Globus pallidus (tissue), 1 donor: ENCODE data around the gene HMGN1.
A peak's percentile ranks its signal among the peaks of the same experiment; 100 is the strongest.

Source experiments
- DNase-seq: peaks from one replicate; pipeline ENCODE4 v3.0.0-alpha.2; 2015; ENCODE audit warnings: low spot score

Gene HMGN1

DNA sequence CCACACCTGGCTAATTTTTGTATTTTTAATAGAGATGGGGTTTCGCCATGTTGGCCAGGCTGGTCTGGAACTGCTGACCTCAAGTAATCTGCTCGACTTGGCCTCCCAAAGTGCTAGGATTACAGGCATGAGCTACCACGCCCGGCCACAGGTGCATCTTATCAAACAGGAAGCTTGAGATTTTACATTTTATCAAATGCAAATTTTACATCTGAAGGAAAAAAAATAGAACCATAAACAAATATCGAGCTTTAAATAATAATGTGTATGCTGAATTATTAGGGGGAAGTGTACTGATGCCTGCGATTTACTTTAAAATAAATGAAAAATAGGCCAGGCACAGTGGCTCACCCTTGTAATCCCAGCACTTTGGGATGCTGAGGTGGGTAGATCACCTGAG lies 18.9 kb downstream of the HMGN1 start:
- no peak for DNase-seq

- DNase-seq = no peak
These were observed 21.2 kb downstream of the HMGN1 start for GRCh38 chr21:39327727-39328126.

DNA sequence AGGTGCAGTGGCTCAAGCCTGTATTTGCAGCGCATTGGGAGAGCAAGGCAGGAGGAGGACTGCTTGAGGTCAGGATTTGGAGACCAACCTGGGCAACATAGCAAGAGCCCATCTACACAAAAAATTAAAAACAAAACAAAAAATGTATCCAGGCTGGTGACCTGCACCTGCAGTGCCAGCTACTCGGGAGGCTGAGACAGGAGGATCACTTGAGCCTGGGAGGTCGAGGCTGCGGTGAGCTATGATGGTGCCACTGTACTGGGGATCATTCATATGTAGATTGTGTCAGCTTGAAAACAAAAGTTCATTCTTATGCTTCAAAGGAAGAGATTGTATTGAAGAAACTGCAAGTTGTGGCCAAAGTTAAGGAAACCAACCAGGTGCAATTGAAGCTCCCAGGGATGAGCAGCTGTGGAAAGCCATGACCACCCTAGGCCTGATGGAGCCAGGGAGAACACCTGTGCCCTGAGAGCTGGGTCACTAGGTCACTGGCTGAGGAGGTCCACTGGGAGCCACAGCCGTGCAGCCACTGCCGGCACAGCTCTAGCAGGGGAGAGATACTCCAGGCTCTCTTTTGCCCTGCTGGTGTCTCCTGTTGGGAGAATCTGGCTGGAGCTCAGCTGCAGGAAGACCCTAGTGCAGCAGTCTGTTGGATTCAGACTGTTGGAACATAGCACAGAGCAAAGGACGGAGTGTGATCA lies 22.1 kb downstream of the HMGN1 start:
- no peak for DNase-seq

DNA sequence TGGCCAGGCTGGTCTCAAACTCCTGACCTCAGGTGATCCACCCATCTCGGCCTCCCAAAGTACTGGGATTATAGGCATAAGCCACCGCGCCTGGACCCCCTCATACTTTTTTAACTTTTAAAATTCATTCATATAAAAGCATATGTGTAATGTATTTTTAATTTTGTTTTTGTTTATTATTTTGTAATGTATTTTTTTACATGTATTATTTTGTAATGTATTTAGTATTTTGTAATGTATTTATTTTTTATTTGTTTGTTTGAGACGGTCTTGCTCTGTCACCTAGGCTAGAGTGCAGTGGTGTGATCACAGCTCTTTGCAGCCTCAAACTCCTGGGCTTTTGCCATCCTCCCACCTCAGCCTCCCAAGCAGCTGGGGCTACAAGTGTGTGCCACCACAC lies 23.4 kb downstream of the HMGN1 start:
- DNase-seq = no peak

- no peak for DNase-seq
These were observed 27.5 kb downstream of the HMGN1 start for GRCh38 chr21:39321424-39321823.

- DNase-seq = no peak
These were observed 29.0 kb downstream of the HMGN1 start for GRCh38 chr21:39319814-39320332.

GRCh38 chr21:39319251-39319756 lies 29.6 kb downstream of the HMGN1 start:
- no peak for DNase-seq

DNA sequence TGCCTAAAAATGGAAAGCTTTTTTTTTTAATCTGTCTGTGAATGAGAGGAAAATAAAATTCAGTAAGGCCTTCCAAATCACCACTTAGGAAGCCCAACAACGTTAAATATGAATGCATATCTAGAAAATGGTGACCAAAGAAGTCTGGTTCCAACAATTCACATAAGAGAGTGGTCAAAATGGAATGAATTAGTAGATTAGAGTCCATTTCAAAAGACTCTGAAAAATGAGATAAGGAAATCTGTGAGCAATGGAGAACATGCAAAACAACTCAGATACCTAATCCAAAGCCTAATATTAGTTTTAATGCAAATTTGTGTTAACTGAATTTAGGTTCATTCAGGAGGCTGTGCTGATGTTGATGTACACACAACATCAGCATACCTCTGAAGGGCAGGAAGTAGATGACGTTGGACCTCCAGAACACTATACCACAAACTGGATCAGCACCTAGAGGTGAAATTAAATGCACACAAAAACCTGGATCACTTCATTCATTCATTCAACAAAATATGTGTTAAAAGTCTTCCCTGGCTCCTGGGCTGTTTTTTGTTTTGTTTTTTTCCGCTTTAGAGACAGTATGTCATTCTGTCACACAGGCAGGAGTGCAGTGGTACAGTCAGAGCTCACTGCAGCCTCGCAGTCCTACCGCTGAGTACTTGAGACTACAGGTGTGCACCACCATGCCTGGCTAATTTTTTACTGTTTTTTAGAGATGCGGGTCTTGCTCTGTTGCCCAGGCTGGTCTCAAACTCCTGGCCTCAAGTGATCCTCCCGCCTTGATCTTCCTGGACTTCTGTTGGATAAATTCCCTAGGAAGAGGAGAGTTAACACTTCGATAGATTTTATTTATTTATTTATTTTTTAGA lies 30.6 kb downstream of the HMGN1 start:
- no peak for DNase-seq

GRCh38 chr21:39317134-39318090 lies 31.5 kb downstream of the HMGN1 start:
- peak; percentile 60 for DNase-seq

- DNase-seq = no peak
These were observed 32.2 kb downstream of the HMGN1 start for GRCh38 chr21:39316729-39317128.

- DNase-seq = no peak
These were observed 33.1 kb downstream of the HMGN1 start for GRCh38 chr21:39315603-39316445.

- DNase-seq = peak; percentile 57
These were observed 34.5 kb downstream of the HMGN1 start for GRCh38 chr21:39314143-39315027.

DNA sequence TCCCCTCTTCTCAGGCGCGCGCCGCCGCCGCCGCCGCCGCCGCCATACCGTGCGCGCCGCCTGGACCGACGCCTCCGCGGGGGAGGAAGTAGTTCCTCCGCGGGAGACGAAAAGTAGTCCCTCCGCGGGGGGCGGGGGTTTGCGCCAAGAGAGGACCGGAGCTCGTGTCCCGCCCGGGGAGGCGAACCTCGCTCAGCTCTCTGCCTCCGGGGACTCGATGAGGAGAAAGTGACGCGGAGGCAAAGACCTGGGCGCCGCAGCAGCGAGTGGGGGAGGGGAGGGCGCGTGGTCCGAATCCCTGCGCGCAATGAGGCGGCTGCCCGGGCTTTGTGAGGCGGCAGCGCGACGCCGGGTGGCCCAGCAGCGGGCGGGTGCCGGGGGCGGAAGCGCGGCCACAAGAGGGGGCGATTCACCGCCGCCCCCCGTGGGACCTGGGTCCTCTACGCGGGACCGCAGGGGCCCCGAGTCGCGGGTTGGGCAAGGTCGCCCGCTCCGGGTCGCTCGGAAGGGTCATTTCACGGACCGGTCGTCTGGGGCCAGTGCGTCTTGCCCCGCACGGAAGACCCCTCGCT lies 35.2 kb downstream of the HMGN1 start, which contains the start of gene BRWD1:
Gene BRWD1, minus strand, starts transcription at position 62 of the 572 bp plus-strand sequence. CDS start 141 bp downstream, outside the sequence.
- DNase-seq = peak; percentile 80

DNA sequence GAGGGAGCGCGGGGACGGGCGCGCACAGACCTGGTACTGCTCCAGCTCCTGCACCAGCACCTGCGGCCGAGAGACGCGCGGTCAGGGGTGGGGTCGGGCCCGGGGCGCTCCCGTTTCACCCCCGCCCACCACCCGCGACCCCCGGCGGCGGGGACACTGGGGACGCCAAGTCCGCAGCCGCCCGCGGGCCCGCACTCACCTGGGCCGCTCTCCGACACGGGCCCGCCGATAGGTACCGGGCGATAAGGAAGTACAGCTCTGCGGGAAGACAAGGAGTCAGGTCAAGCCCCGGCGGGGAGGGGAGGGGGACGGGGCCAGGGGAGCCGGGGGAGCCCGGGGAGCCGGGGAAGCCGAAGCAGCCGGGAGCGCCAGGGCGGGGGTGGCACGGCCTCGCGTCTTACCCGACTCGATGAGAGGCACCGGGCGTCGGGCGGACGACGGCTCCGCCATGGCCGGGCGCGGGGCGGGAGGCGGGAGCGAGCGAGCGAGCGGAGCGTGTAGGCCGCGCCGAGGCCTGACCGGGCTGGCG lies 35.8 kb downstream of the HMGN1 start:
- DNase-seq = no peak

DNA sequence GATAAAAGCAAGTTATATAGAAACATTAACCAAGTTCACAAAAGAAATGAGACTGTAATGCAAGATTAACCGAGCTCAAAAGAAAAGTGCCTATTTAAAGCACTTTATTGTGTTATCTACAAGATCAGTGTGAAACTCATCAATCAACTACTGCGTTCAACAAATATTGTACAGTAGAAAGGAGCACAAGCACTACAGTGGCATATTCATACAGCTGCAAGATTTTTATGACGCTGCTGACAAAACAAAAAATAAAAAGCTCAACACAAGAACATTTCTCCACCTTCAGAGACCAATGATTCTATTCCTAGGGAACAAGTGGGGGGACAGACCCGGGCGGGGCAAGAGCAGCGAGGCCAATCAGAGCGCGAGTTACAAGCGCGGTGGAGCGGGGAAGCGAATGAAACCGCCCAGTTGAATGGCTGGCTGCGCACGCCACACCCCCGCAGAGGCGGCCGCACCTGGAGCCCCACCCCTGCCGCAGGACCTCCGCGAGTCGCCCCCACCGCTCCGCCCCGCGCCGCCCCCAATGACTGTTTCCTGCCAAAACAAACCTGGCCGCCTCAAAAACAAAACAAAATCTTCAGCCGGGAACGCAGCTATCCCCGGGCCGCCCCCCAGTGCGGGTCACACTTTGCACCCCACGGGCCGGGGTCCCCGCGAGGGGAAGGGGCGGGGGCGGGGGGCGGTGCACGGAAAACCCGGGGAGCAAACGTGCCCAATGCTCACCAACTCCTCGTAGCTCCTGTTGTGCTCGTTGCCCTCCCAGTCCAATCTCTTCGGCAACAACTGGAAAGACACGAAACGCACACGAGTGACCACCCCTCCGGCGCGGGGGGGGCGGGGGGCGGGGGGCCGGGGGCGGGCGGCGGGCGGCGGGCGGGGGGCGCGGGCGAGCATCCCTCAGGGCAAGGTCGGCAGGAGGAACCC lies 36.5 kb downstream of the HMGN1 start:
- peak; percentile 94 for DNase-seq

DNA sequence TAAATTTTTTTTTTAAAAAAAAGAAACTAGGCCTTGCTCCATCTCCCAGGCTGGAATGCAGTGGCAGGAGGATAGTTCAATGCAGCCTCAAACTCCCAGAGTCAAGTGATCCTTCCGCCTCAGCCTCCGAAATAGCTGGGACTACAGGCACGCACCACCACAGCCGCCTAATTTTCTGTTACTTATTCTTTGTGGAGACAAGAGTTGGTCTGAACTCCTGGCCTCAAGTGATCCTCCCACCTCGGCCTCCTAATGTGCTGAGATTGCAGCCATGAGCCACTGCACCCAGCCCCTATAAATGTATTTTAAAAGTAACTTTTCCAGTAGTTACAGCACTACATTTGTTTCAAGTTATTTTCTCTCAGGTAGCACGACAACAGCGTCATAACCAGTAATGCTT lies 37.7 kb downstream of the HMGN1 start:
- no peak for DNase-seq

- no peak for DNase-seq
These were observed 41.4 kb downstream of the HMGN1 start for GRCh38 chr21:39307466-39307865.

GRCh38 chr21:39300587-39300986 lies 48.3 kb downstream of the HMGN1 start:
- DNase-seq = no peak
